ENCODE results near the gene NDFIP1.
"Not testable (repeated sequence)": the region's sequence is repeated elsewhere in the genome, so short reads cannot be mapped to it uniquely, and the experiment has no call there.

The NDFIP1 gene

GRCh38 chr5:142120247-142120935 lies 11.8 kb downstream of the NDFIP1 start:
- DNase-seq, result no peak

- DNase-seq, result no peak
These were observed 13.5 kb downstream of the NDFIP1 start for GRCh38 chr5:142122121-142122520.

GRCh38 chr5:142125378-142125777 lies 16.8 kb downstream of the NDFIP1 start:
- DNase-seq, result no peak

- DNase-seq, result no peak
These were observed 17.4 kb downstream of the NDFIP1 start for GRCh38 chr5:142125963-142126362.

- DNase-seq, result no peak
These were observed 20.2 kb downstream of the NDFIP1 start for GRCh38 chr5:142128675-142129208.

- no peak for DNase-seq
These were observed 21.0 kb downstream of the NDFIP1 start for GRCh38 chr5:142129446-142130066.

- DNase-seq, result no peak
These were observed 22.8 kb downstream of the NDFIP1 start for GRCh38 chr5:142131394-142131793.

- no peak for DNase-seq
These were observed 24.3 kb downstream of the NDFIP1 start for GRCh38 chr5:142132916-142133315.

- DNase-seq, result no peak
These were observed 25.0 kb downstream of the NDFIP1 start for GRCh38 chr5:142133330-142134206.

- no peak for DNase-seq
These were observed 25.9 kb downstream of the NDFIP1 start for GRCh38 chr5:142134331-142135010.

GRCh38 chr5:142141463-142141862 lies 32.9 kb downstream of the NDFIP1 start:
- DNase-seq, result no peak

GRCh38 chr5:142143878-142144277 lies 35.3 kb downstream of the NDFIP1 start:
- DNase-seq, result no peak

- DNase-seq, result peak; percentile 66 to 72
These were observed 36.7 kb downstream of the NDFIP1 start for GRCh38 chr5:142145106-142145900.

- DNase-seq, result no peak
These were observed 40.8 kb downstream of the NDFIP1 start for GRCh38 chr5:142149363-142149762.

GRCh38 chr5:142150431-142150830 lies 41.9 kb downstream of the NDFIP1 start:
- DNase-seq, result no peak

- peak; percentile 56 to 67 for DNase-seq
These were observed 43.1 kb downstream of the NDFIP1 start for GRCh38 chr5:142151436-142152383.

- no peak for DNase-seq
These were observed 43.8 kb downstream of the NDFIP1 start for GRCh38 chr5:142152384-142152732.

- DNase-seq, result no peak
These were observed 45.3 kb downstream of the NDFIP1 start for GRCh38 chr5:142153674-142154448.

GRCh38 chr5:142154449-142154841 lies 45.9 kb downstream of the NDFIP1 start:
- DNase-seq, result not testable (repeated sequence)

- DNase-seq, result no peak
These were observed 48.4 kb downstream of the NDFIP1 start for GRCh38 chr5:142156839-142157463.

Measured in stimulated activated CD4-positive, alpha-beta T cell treated with anti-CD3 and anti-CD28 coated beads, Interleukin-2, amount 100 ng/mL, for 24 hours (primary cell).